ENCODE measurements around the gene CD93.

CD93 gene

DNA sequence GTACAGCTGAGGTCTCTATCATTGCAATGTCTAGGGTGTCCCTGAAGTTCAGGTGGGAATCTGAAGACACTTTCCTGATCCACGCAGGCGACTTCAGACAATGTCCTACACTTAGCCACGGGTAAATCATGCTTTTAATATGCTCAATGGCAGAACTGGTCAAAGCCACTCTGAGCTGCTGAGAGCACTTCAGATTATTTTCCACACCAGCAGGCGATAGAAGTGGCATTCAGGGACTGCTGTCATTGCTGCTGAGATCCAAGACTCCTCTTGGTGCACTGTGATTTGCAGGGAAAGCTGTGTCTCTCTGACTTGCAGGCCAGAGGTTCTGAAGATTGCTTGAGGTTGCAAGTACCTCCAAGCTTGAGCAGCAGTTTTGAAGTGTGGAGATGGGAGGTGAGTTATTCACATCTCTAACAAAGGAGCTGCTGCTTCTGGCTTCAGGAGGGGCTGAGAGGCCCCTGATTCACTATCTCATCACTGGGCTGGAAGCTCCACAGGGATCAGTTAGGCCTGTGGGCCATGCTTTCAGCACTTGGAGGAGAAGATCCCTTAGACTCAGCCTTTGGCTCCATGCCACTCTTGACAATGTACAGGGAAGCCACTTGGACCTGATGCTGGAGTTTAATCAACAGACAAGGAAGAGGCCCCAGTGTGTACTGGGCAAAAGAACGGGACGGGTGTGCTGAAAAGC lies 53.9 kb downstream of the CD93 start:
- H3K4me3 ChIP-seq (replicated peaks; ENCODE audit: low read depth, low read length): no peak overlapping the region
- DNase-seq (ENCODE audit: low read depth): no peak
- TF ChIP-seq, protein P1, sequence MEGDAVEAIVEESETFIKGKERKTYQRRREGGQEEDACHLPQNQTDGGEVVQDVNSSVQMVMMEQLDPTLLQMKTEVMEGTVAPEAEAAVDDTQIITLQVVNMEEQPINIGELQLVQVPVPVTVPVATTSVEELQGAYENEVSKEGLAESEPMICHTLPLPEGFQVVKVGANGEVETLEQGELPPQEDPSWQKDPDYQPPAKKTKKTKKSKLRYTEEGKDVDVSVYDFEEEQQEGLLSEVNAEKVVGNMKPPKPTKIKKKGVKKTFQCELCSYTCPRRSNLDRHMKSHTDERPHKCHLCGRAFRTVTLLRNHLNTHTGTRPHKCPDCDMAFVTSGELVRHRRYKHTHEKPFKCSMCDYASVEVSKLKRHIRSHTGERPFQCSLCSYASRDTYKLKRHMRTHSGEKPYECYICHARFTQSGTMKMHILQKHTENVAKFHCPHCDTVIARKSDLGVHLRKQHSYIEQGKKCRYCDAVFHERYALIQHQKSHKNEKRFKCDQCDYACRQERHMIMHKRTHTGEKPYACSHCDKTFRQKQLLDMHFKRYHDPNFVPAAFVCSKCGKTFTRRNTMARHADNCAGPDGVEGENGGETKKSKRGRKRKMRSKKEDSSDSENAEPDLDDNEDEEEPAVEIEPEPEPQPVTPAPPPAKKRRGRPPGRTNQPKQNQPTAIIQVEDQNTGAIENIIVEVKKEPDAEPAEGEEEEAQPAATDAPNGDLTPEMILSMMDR (IDR thresholded peaks at IDR 0.05; ENCODE audit: low read length, missing control alignments): no peak

DNA sequence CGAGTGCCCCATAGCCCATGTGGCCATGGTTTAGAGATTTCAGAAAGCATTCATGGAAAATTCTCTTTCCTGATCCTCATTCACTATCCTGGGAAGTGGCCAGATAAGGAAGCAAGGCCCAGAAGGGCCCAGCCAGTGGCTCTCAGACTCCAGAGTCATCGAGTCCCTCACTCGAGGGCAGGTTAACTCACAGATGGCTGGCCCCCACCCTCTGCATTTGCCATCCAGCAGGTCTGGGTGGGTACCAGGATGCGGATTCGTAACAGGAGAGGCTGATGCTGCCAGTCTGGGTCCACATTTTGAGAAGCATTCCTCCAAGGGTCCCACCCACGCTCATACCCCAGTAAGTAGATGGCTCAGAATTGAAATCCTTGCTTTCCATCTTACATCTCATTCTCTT lies 54.8 kb downstream of the CD93 start:
- no peak overlapping the region for H3K4me3 ChIP-seq (replicated peaks; ENCODE audit: low read depth, low read length)
- TF ChIP-seq, protein P1 (IDR thresholded peaks at IDR 0.05; ENCODE audit: low read length, missing control alignments): no peak
- DNase-seq (ENCODE audit: low read depth): no peak

All from fibroblast of pulmonary artery (primary cell).